HG02973 (cell line): ENCODE measurements around the gene ENC1.
A peak's percentile ranks its signal among the peaks of the same experiment; 100 is the strongest.

Experiments used
- ATAC-seq: cut with Tn5 transposase; IDR thresholded peaks from one replicate; pipeline ENCODE4 v1.9.1; 2021; ENCODE audit warnings: moderate library complexity; ENCODE audit not compliant: unreplicated experiment

The ENC1 gene

DNA sequence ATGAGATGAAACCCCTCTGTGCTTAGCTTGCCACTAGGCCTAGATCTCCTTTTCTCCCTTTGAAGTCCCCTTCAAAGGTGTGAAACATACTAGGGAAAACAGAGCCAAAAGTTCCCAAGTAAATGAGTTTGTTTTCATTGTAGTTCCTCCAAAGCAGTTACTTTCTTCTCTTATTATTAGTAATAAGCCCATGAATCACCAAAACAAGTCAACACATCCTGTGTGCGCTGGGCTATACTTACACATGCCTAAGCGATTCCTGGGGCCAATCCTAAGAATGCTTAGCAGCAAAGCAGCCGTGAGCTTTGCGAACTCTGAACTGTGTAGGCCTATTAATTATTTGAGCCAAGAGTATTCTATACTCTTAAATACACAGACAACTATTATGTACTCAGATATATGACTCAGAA is 7.6 kb downstream of the ENC1 start:
- ATAC-seq = no peak

GRCh38 chr5:74631081-74631953 is 9.2 kb downstream of the ENC1 start:
- ATAC-seq = peak; percentile 94

- ATAC-seq = no peak
Measured at GRCh38 chr5:74630453-74631066, 10.0 kb downstream of the ENC1 start.

GRCh38 chr5:74629326-74629725 is 11.2 kb downstream of the ENC1 start:
- ATAC-seq = no peak

DNA sequence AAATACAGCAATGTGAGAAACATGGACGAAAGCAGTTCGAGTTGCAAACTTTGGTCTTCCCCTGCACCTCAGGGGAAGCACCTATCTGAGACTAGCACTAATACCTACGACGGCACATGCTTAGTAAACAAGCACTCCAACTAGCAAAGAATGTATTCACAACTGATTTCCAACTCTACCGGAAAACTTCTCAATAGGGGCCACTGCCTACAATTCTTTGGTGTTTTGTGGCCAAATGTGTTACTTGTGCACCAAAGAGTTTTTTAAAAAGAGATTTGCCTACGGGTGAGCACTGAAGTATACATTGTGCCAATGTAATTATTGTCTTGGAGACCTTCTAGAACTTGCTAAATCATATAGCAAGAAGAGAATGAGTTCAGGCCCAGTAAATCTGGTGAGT is 12.2 kb downstream of the ENC1 start:
- no peak for ATAC-seq

DNA sequence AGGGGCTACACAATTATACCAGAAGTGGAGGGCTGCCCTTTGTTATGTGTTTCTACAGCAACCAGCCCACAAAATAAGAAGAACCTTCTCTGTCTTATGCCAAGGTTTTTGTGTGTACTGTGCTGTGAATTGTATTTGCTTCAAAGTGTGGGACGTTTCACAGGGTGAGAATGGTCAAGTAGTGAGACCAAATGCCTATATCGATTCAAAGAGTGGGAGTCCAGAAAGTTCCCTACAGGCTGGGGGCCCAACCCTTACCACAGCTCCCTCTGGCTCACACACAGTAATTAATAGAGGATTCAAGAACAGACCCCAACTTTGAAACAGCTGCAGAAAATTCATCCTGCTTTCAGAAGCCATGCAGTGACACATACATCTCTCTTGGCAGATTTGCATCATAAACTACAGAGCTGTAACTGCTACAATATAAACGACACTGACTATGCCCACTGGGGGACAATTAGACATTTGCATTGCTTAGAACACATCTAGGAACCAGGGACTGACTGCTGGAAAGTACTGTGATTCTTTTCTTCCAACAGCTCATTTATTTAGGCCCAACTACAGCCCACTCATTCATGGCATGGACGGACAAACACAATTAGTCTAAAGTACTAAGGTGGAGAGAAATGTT is 12.8 kb downstream of the ENC1 start:
- ATAC-seq = no peak

DNA sequence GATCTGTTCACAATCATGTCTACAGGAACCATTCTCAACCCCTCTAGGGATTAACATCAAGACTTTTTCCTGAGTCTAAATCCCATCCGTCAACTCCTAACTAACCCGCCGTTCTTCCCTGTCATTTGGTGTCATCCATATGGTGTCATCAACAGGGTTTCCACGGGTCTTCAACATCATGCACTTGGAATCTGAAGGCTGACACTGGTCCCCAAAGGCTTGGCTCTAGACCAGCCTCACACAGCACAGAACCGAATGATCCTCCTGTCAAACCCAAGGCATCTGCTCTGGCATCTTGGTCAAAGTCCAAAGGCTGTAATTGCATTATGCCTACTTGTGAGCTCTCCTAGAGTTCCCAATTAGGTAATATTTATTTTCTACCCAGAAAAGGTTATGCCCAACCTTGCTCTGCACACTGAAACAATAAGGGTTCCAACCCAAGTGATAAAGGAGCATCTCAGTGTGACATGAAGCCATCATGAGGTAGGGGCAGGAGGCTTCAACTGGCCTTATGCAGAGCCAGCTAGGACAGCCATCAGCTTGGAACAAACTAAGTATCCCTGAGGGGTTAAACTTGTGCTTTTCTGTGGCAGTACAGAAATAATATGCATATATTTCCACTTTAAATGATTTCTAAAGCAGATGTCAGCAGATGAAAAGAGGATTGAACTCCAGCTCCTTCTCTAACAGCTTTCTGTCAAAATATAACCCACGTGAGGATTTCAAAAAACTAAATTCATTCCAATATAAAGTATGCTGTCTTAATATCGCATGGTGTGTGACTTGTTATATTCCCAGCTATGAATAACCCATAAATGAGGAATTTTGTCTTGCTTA is 13.9 kb downstream of the ENC1 start:
- ATAC-seq = no peak

DNA sequence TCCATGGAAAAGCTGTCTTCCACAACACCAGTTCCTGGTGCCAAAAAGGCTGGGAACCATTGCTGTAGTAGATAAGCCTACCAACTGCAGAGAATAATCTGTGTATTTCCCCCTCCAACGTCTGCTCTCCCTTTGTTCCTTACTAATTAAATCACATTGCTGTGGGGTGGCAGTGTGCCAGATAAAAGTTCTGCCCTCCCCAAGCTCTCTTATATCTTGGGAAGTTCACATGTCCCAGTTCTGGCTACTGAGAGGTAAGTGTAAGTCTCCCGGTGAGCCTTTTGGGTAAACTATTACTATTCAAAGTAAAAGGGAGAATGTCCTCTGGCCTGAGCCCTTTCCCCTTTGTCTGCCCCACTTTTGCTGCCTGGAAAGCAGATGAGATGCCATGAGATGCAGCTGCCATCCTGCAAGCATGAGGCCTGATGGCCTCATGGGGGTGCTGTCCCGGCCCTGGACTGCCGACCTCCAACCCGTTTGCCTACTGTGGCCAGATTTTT is 14.7 kb downstream of the ENC1 start:
- ATAC-seq = no peak

DNA sequence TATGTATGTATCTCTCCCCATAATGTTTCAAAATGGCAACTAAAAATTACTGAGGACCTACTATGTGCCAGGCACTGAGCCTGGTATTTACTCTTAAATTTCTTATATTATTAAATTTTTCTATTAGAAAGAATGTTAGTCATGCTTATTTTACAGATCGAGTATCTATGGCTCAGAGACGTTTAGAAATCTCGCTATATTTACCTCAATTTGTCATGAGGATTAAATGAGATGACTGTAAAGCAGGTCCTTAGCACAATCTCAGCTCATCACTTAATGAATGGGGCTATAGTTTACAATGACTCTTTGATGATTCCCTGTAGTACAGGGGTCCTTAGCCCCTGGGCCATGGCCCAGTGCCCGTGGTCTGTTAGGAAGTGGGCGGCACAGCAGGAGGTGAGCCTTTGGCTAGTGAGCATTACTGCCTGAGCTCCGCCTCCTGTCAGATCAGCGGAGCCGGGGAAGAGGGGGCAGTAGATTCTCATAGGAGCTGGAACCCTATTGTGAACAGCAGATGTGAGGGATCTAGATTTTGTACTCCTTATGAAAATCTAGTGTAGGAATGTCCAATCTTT is 15.5 kb downstream of the ENC1 start:
- ATAC-seq = no peak

- ATAC-seq = no peak
Measured at GRCh38 chr5:74624501-74624900, 16.0 kb downstream of the ENC1 start.

GRCh38 chr5:74623748-74624408 is 16.6 kb downstream of the ENC1 start:
- no peak for ATAC-seq

DNA sequence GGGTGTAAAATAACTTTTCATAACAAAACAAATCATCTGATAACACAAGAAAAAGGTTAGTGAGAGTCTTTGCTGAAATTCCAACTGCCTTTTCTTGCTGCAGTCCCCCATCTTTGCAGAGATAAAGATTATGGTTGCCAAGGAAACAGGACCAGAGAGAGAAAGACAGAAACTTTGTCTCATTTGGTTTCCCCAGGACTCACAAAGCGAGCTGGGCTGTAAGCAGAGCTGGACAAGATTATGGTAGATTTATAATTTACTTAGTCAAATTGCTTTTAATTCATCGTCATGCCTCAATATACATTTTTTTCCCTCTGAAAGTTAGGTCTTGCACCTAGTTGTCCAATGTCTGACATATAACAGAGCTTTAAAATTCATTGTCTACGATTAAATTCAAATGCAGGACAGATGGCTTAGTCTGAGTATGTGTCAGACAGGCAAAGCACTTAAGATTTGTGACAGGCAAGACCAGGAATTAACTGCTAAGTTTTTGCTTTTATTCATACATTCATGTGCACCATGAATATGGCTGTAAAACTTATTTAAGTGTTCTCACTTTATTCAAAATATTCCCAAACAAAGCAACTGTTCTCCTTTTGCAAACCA is 17.4 kb downstream of the ENC1 start:
- ATAC-seq = no peak

- no peak for ATAC-seq
Measured at GRCh38 chr5:74622122-74622521, 18.4 kb downstream of the ENC1 start.

GRCh38 chr5:74621492-74621891 is 19.0 kb downstream of the ENC1 start:
- ATAC-seq = no peak

GRCh38 chr5:74619308-74619707 is 21.2 kb downstream of the ENC1 start:
- ATAC-seq = no peak

GRCh38 chr5:74618106-74618505 is 22.4 kb downstream of the ENC1 start:
- ATAC-seq = no peak

DNA sequence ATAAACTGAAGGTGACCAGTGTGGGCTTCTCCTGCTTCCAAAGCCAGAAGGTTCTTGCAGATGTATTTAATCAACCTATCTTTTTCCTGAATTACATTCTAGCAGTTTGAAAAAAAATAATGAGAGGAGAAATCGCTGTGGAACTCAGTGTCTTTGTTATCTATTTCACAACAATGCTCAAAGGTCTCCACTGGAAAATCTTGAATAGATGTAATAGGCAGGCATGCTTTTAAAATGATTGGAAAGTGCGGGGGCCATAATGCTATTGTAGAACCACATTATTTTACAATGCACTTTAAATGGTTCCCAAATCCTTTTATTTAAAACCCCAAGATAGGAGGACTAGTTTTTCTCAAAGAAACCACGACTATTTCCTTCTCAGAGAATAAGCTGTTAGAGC is 23.3 kb downstream of the ENC1 start:
- no peak for ATAC-seq

- ATAC-seq = no peak
Measured at GRCh38 chr5:74616236-74617146, 24.0 kb downstream of the ENC1 start.

DNA sequence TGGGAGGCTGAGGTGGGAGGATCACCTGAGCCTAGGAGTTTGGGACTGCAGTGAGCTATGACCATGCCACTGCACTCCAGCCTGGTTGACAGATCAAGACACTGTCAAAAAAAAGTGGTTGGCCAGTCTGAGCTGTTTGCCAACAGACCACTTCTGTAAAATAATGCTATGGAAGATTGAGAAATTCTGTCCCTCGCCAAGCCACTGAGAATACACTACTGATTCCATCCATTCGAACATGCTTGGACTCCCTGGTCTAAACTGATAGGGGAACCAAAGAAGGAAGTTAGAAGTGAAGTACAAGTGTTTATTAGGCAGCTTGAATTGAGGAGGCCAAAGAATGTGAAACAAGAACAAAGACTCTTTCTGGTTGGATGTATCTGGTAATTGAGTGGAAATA is 27.2 kb downstream of the ENC1 start:
- ATAC-seq = no peak
